Kidney (tissue), 14 donors: ENCODE measurements around the gene SLX4IP. TPM values are rescaled to one million over a fixed set of nuclear protein-coding genes. Genes with fewer than 3 reads are reported as not detected.

Experiments used
- DNase-seq, 5 donors: peaks; one replicate each; pipeline ENCODE4 v3.0.0-alpha.2; 2013 to 2020
- FAIRE-seq: peaks from 2 replicates; lab custom pipeline; 2012; peaks lifted over from hg19 to GRCh38; lab: Jason Lieb, UNC
- H3K27ac ChIP-seq, 2 donors: one replicate each; pipeline ENCODE4 v1.7.0; 2013; ENCODE audit warnings: low read depth in 2 of 2, low read length in 2 of 2, inconsistent platforms in 1 of 2
- H3K27me3 ChIP-seq: one replicate; pipeline ENCODE4 v1.7.1; 2013; ENCODE audit warnings: low read length, inconsistent platforms; ENCODE audit not compliant: control insufficient read depth, insufficient read depth
- H3K36me3 ChIP-seq, 3 donors: one replicate each; pipeline versions ENCODE4 v1.7.0 to v1.7.1; 2013; ENCODE audit warnings: low read length in 3 of 3, control low read depth in 1 of 3, inconsistent platforms in 1 of 3; ENCODE audit not compliant: insufficient read depth in 3 of 3, control insufficient read depth in 2 of 3
- H3K4me1 ChIP-seq, 3 donors: one replicate each; pipeline versions ENCODE4 v1.7.0 to v1.7.1; 2013; ENCODE audit warnings: low read length in 3 of 3, inconsistent platforms in 1 of 3, low read depth in 1 of 3; ENCODE audit not compliant: control insufficient read depth in 2 of 3, insufficient read depth in 2 of 3
- H3K4me3 ChIP-seq, 3 donors: one replicate each; pipeline versions ENCODE4 v1.7.0 to v1.8.1; 2013; ENCODE audit warnings: low read length in 3 of 3, control low read depth in 1 of 3, inconsistent platforms in 1 of 3
- H3K9ac ChIP-seq, 3 donors: one replicate each; pipeline versions ENCODE4 v1.7.0 to v1.7.1; 2013; ENCODE audit warnings: low read length in 3 of 3, control low read depth in 1 of 3, inconsistent platforms in 1 of 3
- H3K9me3 ChIP-seq, 3 donors: one replicate each; pipeline versions ENCODE4 v1.7.0 to v1.7.1; 2013; ENCODE audit warnings: low read length in 3 of 3, control low read depth in 1 of 3, inconsistent platforms in 1 of 3; ENCODE audit not compliant: control insufficient read depth in 2 of 3, insufficient read depth in 1 of 3
- CTCF ChIP-seq: IDR thresholded peaks from 3 replicates; pipeline ENCODE4 v1.5.1; 2012; ENCODE audit warnings: mild to moderate bottlenecking, moderate library complexity, borderline replicate concordance; ENCODE audit not compliant: insufficient read depth; ENCODE audit errors: extremely low read depth
- intact Hi-C: fragments of 100-400 bp; cut with DNase I; formaldehyde crosslinking; loops from one replicate; pipeline ENCODE4 v1.11.1; 2022
- polyA plus RNA-seq: library from polyadenylated mRNA; stranded (reverse); fragments of 350-450 nt; fragmentation: Illumina TruSeq; extraction: RNeasy Lipid Tissue Mini Kit (QIAGEN cat#74804); gene quantifications from one replicate; pipeline ENCODE4 v1.2.3, GENCODE V29; 2014; ENCODE audit warnings: low read depth, low replicate concordance; ENCODE audit not compliant: insufficient read depth
- total RNA-seq: library from RNA; stranded (reverse); fragmentation: NEBNext Ultra II Directional; extraction: Animal tissue kit (Norgen Biotek cat#: 25700); gene quantifications from one replicate; pipeline ENCODE4 v1.2.1, GENCODE V29; 2021
- donor health status: control.
- donor health status: control.
- donor health status: control.
- donor health status: control.
- donor health status: control.
- donor health status: DM: yes; HTN: yes; CAD: no.
- donor health status: Normal renal cell carcinoma (clear cell type).

SLX4IP gene
- total and polyA plus RNA-seq, 2 donors from 2014 or later, result 2.6 to 7.6 TPM

- FAIRE-seq, result no peak
- Histone ChIP-seq H3K27ac (no peak overlapping the region), H3K9ac (no peak overlapping the region), H3K27me3 (no peaks in the 10 kb centered on the region), H3K9me3 (no peaks in the 10 kb centered on the region), H3K4me3 (no peak overlapping the region), H3K36me3 (no peaks in the 10 kb centered on the region), H3K4me1 (no peaks in the 10 kb centered on the region)
- no peak for DNase-seq
- intact Hi-C loops, result no loop called here
- TF ChIP-seq CTCF, result no peak
These were observed 32.7 kb downstream of the SLX4IP start for GRCh38 chr20:10467681-10468339.

GRCh38 chr20:10468340-10468845, 33.3 kb downstream of the SLX4IP start:
- no peaks in the 10 kb centered on the region for H3K4me1 ChIP-seq
- no peak overlapping the region for H3K4me3 ChIP-seq
- intact Hi-C loops, result no loop called here
- no peaks in the 10 kb centered on the region for H3K9me3 ChIP-seq
- no peak for TF ChIP-seq CTCF
- no peak for FAIRE-seq
- H3K36me3 ChIP-seq, result no peaks in the 10 kb centered on the region
- no peak for DNase-seq
- H3K9ac ChIP-seq, result no peak overlapping the region
- H3K27ac ChIP-seq, result no peak overlapping the region
- H3K27me3 ChIP-seq, result no peaks in the 10 kb centered on the region

GRCh38 chr20:10469056-10469455, 34.0 kb downstream of the SLX4IP start:
- TF ChIP-seq CTCF, result no peak
- FAIRE-seq (no peak), DNase-seq (no peak)
- no peak overlapping the region for H3K4me3 ChIP-seq
- no peak overlapping the region for H3K27ac ChIP-seq
- no peaks in the 10 kb centered on the region for H3K36me3 ChIP-seq
- H3K9me3 ChIP-seq, result no peaks in the 10 kb centered on the region
- no peaks in the 10 kb centered on the region for H3K4me1 ChIP-seq
- intact Hi-C loops, result no loop called here
- H3K9ac ChIP-seq, result no peak overlapping the region
- no peaks in the 10 kb centered on the region for H3K27me3 ChIP-seq
